ENCODE measurements around the gene ST3GAL3. TPM values are rescaled to one million over a fixed set of nuclear protein-coding genes. Genes with fewer than 3 reads are reported as not detected.
A peak's percentile ranks its signal among the peaks of the same experiment; 100 is the strongest.

Gene ST3GAL3
- total RNA-seq, 1 experiment from 2014 or later: 8.3 TPM

GRCh38 chr1:43887748-43888147 lies 180.4 kb downstream of the ST3GAL3 start:
- Histone ChIP-seq H3K4me1 (ENCODE audit: insufficient read depth, low read length) (peaks cover 12% of the 10 kb centered on the region; the same call in 1 of the 2 replicates), H4K5ac (ENCODE audit: insufficient read length, low read depth, low read length) (no peak overlapping the region), H4K91ac (ENCODE audit: insufficient read length, low read depth, low read length) (no peak overlapping the region), H3K9me3 (ENCODE audit: control insufficient read depth, low read depth, low read length) (no peaks in the 10 kb centered on the region), H2BK5ac (ENCODE audit: insufficient read length, low read length) (no peak overlapping the region), H3K18ac (ENCODE audit: insufficient read length, low read depth, low read length) (no peak overlapping the region), H3K79me2 (ENCODE audit: insufficient read depth, low read length) (no peaks in the 10 kb centered on the region), H3K27me3 (ENCODE audit: insufficient read depth, low read length) (no peaks in the 10 kb centered on the region), H2AK5ac (ENCODE audit: insufficient read length, low read length) (no peak overlapping the region), H4K20me1 (ENCODE audit: control insufficient read depth, insufficient read depth, insufficient read length) (no peaks in the 10 kb centered on the region), H3K27ac (ENCODE audit: insufficient read length, low read depth, low read length) (peak overlapping the region; percentile 50), H2BK120ac (ENCODE audit: low read depth, low read length, poor library complexity, severe bottlenecking) (no peak overlapping the region), H3K23ac (ENCODE audit: insufficient read length, low read depth, low read length) (no peak overlapping the region), H3K79me1 (ENCODE audit: insufficient read depth, low read depth, low read length, poor library complexity, severe bottlenecking) (no peaks in the 10 kb centered on the region), H2BK12ac (ENCODE audit: insufficient read length, low read depth, low read length) (no peak overlapping the region), H3K23me2 (ENCODE audit: insufficient read length, low read depth, low read length, poor library complexity, severe bottlenecking) (no peaks in the 10 kb centered on the region), H3K4me2 (ENCODE audit: insufficient read depth, insufficient read length, low read length) (peak overlapping the region; percentile 30), H4K8ac (replicated peaks; ENCODE audit: insufficient read length, low read depth, low read length) (no peak overlapping the region), H2BK20ac (ENCODE audit: low read depth, low read length, poor library complexity, severe bottlenecking) (no peak overlapping the region), H3K14ac (ENCODE audit: insufficient read depth, low read length) (peak overlapping the region; percentile 54; the same call in 1 of the 2 replicates), H3K9ac (ENCODE audit: extremely low read depth, insufficient read length, low read length) (no peak overlapping the region), H2AFZ (ENCODE audit: low read length) (no peak overlapping the region), H2BK15ac (ENCODE audit: low read depth, low read length) (no peak overlapping the region), H3K56ac (ENCODE audit: insufficient read length, low read depth, low read length) (no peak overlapping the region), H3K4ac (ENCODE audit: low read depth, low read length) (no peak overlapping the region), H3T11ph (ENCODE audit: low read length) (no peak overlapping the region)
- DNase-seq: no peak
- Mint-ChIP-seq H3K27ac (no peak overlapping the region), H3K4me3 (no peak overlapping the region), H3K36me3 (ENCODE audit: insufficient read depth in 1 of 3, low read depth in 3 of 3) (no peaks in the 10 kb centered on the region), H3K9me3 (no peaks in the 10 kb centered on the region), H3K27me3 (ENCODE audit: low read depth) (no peaks in the 10 kb centered on the region), H3K4me1 (peaks cover 18 to 21% of the 10 kb centered on the region in 2 experiments)
- no peak for TF ChIP-seq CTCF (conservative IDR thresholded peaks at IDR 0.05)
